DMS53 (cell line): ENCODE data around the gene IL13.

Experiments used
- DNase-seq: peaks from one replicate; lab custom pipeline; 2025; lab: John Stamatoyannopoulos, UW

The IL13 gene

DNA sequence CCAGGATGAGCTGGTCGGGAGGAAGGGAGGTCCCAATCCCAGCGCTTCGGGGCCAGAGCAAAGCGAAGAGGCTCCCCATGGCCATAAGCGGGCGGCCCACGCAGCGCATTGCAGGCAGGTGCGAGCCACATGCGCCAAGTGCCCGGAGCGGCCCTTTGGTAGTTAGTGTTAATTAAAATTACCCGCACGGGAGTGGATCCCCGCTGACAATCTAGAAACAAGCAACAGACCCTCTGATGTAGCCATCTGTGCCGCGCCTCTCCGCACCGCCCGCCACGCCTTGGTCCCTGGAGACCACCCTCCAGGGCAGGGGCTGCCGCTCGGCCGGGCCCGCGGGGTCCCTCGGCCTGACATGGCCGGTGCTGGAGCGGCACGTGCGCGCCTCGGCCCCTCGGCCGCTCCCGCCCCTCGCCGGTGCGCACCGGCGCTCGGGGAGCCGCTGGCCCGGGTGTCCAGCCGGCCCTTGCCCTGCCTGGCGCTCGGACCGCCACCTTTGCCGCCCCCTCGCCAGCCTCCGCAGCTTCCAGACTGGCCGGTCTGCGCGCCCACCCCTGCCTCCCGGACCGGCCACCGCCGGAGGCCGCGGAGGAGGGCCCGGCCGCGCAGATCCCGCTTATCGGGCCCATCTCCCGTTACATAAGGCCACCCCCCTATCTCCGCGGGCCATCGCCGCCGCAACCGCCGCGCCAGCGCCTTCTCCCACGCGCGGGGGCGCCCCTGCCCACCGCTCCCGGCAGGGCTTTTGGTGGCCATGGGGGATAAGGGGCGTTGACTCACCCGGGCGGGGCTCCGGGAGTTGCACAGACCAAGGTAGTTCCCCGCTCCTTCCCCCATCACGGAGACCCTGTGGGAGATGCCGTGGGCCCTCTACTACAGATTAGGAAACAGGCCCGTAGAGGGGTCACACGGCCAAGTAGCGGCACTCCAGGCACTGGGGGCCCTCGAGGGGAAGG, 1.9 kb upstream of the IL13 start:
- peak; percentile 54 for DNase-seq

DNA sequence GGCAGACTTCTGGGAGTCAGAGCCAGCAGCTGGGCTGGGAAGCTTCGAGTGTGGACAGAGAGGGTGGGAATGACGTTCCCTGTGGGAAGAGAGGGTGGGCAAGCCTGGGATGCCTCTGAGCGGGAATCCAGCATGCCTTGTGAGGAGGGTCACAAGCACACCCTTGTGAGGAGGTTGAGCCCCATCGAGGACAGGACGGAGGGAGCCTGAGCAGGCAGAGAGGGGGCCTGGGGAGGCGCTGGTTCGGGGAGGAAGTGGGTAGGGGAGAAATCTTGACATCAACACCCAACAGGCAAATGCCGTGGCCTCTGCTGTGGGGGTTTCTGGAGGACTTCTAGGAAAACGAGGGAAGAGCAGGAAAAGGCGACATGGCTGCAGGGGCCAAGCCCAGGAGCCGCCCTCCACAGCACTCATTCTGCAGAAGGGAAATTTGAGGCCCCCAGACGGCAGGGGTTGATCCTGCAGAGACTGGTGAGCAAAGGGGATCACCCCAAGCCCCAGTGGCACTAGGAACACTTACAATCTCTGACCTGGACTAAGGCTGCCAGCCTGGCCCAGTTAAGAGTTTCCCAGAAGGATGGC, 1.1 kb upstream of the IL13 start:
- DNase-seq = no peak

GRCh38 chr5:132658381-132659302, 669 bp downstream of the IL13 start:
- DNase-seq = peak; percentile 33

DNA sequence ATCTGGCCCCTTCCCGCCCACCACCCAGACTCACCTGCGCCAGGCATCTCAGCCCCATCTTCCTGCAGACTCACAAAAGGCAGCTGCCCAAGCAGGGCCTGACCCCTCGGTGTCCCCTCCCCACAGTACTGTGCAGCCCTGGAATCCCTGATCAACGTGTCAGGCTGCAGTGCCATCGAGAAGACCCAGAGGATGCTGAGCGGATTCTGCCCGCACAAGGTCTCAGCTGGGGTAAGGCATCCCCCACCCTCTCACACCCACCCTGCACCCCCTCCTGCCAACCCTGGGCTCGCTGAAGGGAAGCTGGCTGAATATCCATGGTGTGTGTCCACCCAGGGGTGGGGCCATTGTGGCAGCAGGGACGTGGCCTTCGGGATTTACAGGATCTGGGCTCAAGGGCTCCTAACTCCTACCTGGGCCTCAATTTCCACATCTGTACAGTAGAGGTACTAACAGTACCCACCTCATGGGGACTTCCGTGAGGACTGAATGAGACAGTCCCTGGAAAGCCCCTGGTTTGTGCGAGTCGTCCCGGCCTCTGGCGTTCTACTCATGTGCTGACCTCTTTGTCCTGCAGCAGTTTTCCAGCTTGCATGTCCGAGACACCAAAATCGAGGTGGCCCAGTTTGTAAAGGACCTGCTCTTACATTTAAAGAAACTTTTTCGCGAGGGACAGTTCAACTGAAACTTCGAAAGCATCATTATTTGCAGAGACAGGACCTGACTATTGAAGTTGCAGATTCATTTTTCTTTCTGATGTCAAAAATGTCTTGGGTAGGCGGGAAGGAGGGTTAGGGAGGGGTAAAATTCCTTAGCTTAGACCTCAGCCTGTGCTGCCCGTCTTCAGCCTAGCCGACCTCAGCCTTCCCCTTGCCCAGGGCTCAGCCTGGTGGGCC, 1.9 kb downstream of the IL13 start:
- DNase-seq = no peak

DNA sequence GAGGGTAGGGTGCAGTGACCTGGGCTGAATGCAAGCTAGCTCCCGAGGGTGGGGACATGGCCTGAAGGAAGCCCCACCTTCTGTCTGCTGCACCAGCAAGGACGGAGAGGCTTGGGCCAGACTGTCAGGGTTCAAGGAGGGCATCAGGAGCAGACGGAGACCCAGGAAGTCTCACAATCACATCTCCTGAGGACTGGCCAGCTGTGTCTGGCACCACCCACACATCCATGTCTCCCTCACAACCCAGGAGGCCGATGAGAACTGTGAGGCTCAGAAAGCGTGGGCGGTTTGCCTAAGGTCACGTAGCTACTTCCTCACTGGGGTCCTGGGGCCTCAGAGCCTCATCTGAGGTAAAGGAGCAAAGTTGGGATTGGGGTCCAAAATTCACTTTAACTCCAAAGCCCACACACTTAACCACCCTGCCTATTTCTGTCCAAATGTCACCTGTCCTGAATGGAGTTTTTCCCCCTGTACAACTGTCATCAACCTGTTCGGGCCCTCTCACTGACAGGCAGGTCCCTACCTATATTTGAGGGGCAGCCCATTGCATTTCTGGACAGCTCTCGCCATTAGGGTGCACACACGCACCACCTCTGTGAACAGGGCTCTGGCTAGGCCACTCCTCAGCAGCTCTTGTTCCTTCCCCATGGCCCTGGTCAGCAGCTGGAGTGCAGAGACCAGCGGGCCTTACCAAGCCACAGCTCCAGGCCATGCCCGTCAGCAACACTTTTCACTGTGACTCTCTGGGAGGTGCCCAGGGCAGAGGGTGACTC, 3.4 kb downstream of the IL13 start:
- DNase-seq = no peak

GRCh38 chr5:132662004-132662401, 4.0 kb downstream of the IL13 start:
- DNase-seq = no peak

GRCh38 chr5:132662925-132663770, 5.2 kb downstream of the IL13 start:
- peak; percentile 30 for DNase-seq

DNA sequence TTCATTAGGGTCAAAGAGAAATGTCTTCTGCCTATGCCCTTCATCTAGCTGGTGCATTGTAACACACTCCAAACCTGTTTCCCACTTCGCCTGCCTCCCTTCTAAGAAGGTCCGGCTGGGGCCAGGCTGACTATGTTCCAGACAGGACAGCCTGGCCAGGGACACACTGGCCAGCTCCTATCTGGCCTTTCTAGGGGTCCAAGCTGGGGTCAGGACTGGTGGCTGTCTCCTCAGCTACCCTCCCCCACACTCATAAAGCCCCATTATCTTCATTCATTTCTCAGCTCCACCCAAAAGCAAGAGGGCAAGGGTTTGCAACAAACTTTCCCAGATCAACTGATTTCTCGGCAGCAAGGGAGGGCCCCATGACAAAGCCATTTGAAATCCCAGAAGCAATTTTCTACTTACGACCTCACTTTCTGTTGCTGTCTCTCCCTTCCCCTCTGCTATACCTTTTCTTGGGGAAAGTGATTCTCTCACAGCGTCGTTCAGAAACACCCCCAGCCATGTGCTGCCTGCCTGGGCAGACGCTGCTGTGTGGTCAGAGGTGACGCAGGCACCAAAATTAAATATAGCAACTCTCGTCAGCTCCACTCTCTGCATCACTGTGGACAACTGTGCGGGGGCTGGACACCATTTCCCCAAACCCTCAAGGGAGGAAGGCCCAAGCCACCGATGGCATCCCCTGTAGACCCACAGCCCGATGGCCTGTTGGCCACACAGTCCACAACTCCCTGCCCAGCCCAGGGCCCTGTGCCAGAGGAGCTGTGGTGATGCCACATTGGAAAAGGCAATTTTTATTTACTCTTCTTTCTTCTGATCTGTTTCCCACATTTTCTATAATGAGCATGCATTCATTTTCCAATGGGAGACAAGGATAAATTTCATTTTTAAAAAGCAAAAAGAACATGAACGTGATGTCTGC, 6.1 kb downstream of the IL13 start:
- DNase-seq = no peak

GRCh38 chr5:132664696-132665209, 6.8 kb downstream of the IL13 start:
- no peak for DNase-seq

DNA sequence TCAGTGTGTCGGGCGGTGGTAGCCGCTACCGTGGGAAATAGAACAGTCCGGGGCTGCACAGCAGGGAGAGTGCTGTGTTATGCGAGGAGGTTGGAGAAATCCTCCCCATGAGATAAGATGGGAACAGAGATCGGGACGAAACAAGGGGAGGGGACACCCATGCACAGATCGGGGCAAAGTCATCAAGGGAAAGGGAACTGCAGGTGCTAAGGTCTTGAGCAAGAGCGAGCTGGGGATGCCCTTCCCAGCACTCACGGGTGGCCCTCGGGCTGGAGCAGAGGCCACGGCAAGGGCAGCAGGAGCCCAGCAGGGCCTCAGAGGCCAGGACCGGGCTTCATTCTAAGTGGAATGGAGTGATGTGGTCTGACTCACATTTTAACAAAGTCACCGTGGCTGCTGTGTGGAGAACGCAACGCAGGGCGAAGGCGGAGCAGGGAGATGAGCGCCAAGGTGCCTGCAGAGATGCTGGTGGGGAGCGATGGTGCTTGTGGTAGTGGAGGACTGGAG, 7.7 kb downstream of the IL13 start:
- no peak for DNase-seq

- no peak for DNase-seq
Observed at GRCh38 chr5:132666310-132667123, 8.5 kb downstream of the IL13 start.

GRCh38 chr5:132667309-132667708, 9.3 kb downstream of the IL13 start:
- DNase-seq = no peak

GRCh38 chr5:132667761-132668705, 10.1 kb downstream of the IL13 start:
- no peak for DNase-seq

GRCh38 chr5:132668706-132669454, 10.9 kb downstream of the IL13 start:
- DNase-seq = no peak

GRCh38 chr5:132669455-132669820, 11.5 kb downstream of the IL13 start:
- no peak for DNase-seq
